GM23338 (cell line): ENCODE measurements around the gene POPDC3. TPM values are rescaled to one million over a fixed set of nuclear protein-coding genes. Genes with fewer than 3 reads are reported as not detected.

Source experiments
- ATAC-seq: fragments of 200-7000 bp; cut with Tn5 transposase; 3 replicates; pipeline ENCODE4 v1.9.1; 2020
- DNase-seq: peaks from one replicate; pipeline ENCODE4 v3.0.0-alpha.2; 2015; ENCODE audit warnings: low spot score
- H2AFZ ChIP-seq: fragments of 200-600 bp; sonication (generic); 2 replicates; pipeline ENCODE4 v1.8.0; 2016; ENCODE audit warnings: antibody characterized with exemption, mild to moderate bottlenecking, moderate library complexity
- H3F3A ChIP-seq: fragments of 200-600 bp; sonication (generic); replicated peaks from 2 replicates; pipeline ENCODE4 v1.8.0; 2017; ENCODE audit warnings: antibody characterized with exemption, mixed run types, low read depth
- H3K27ac ChIP-seq: fragments of 200-600 bp; sonication (generic); 2 replicates; pipeline ENCODE4 v1.6.1; 2016; ENCODE audit warnings: low read depth
- H3K27me3 ChIP-seq: fragments of 200-600 bp; sonication (generic); 2 replicates; pipeline ENCODE4 v1.8.0; 2016; ENCODE audit warnings: mild to moderate bottlenecking, mixed run types, moderate library complexity; ENCODE audit not compliant: insufficient read depth
- H3K36me3 ChIP-seq: fragments of 200-600 bp; sonication (generic); 2 replicates; pipeline ENCODE4 v1.8.0; 2016; ENCODE audit warnings: mild to moderate bottlenecking; ENCODE audit not compliant: insufficient read depth
- H3K4me1 ChIP-seq: fragments of 200-600 bp; sonication (generic); 2 replicates; pipeline ENCODE4 v1.8.0; 2016; ENCODE audit warnings: mild to moderate bottlenecking, moderate library complexity; ENCODE audit not compliant: insufficient read depth
- H3K4me2 ChIP-seq: fragments of 200-600 bp; sonication (generic); 2 replicates; pipeline ENCODE4 v1.7.1; 2017; ENCODE audit warnings: mixed run types
- H3K4me3 ChIP-seq: fragments of 200-600 bp; sonication (generic); 2 replicates; pipeline ENCODE4 v1.6.1; 2016; ENCODE audit warnings: mixed run types
- H3K79me2 ChIP-seq: fragments of 200-600 bp; sonication (generic); replicated peaks from 2 replicates; pipeline ENCODE4 v1.8.0; 2017; ENCODE audit warnings: mild to moderate bottlenecking; ENCODE audit not compliant: insufficient read depth
- H3K9me2 ChIP-seq: fragments of 200-600 bp; sonication (generic); 2 replicates; pipeline ENCODE4 v1.8.0; 2017; ENCODE audit not compliant: insufficient read depth
- H4K20me1 ChIP-seq: fragments of 200-600 bp; sonication (generic); replicated peaks from 2 replicates; pipeline ENCODE4 v1.8.0; 2017; ENCODE audit warnings: mild to moderate bottlenecking; ENCODE audit not compliant: insufficient read depth
- H3K27ac Mint-ChIP-seq: 2 replicates; pipeline ENCODE4 v1.8.0; 2020; ENCODE audit warnings: inconsistent platforms, mild to moderate bottlenecking, moderate library complexity, mixed read lengths
- H3K27me3 Mint-ChIP-seq: 3 replicates; pipeline ENCODE4 v1.8.0; 2022; ENCODE audit warnings: low read depth, mild to moderate bottlenecking, moderate library complexity, mixed read lengths, inconsistent platforms; ENCODE audit not compliant: insufficient read depth, poor library complexity
- H3K36me3 Mint-ChIP-seq: 3 replicates; pipeline ENCODE4 v1.8.0; 2021; ENCODE audit warnings: low read depth, mild to moderate bottlenecking, inconsistent platforms, moderate library complexity, mixed read lengths
- H3K4me1 Mint-ChIP-seq: 3 replicates; pipeline ENCODE4 v1.8.0; 2020; ENCODE audit warnings: mild to moderate bottlenecking, inconsistent platforms, mixed read lengths
- H3K4me3 Mint-ChIP-seq: 3 replicates; pipeline ENCODE4 v1.8.0; 2021; ENCODE audit warnings: moderate library complexity, mild to moderate bottlenecking, inconsistent platforms, mixed read lengths
- H3K9me3 Mint-ChIP-seq: 3 replicates; pipeline ENCODE4 v1.8.0; 2020; ENCODE audit warnings: moderate library complexity, mild to moderate bottlenecking, inconsistent platforms, mixed read lengths
- EZH2 ChIP-seq: fragments of 200-600 bp; sonication (generic); IDR thresholded peaks from one replicate; pipeline ENCODE4 v1.8.0; 2017; ENCODE audit warnings: antibody characterized with exemption, mild to moderate bottlenecking, low read depth; ENCODE audit not compliant: unreplicated experiment
- EZH2phosphoT487 ChIP-seq: fragments of 200-600 bp; sonication (generic); IDR thresholded peaks from one replicate; pipeline ENCODE4 v1.8.1; 2018; ENCODE audit warnings: antibody characterized with exemption; ENCODE audit not compliant: unreplicated experiment
- ZNF114 ChIP-seq: fragments of 250-450 bp; sonication (Bioruptor Pico); IDR thresholded peaks from 2 replicates; pipeline ENCODE4 v1.5.0; 2020; ENCODE audit warnings: mild to moderate bottlenecking, moderate library complexity
- polyA plus RNA-seq: library from polyadenylated mRNA; unstranded; fragments of >200 nt; fragmentation: Nextera tagmentation; extraction: Ambion mirVana; gene quantifications from 2 replicates; pipeline ENCODE4 v1.2.1, GENCODE V29; 2016
- total RNA-seq: library from RNA; depleted of rRNA; stranded (reverse); fragments of >200 nt; shearing (Covaris generic); gene quantifications from 2 replicates; pipeline ENCODE4 v1.2.3, GENCODE V29; 2014
- TF ChIP-seq, protein P1 (sequence below): IDR thresholded peaks from one replicate; pipeline ENCODE4 v1.6.1; 2018; ENCODE audit warnings: antibody characterized with exemption; ENCODE audit not compliant: unreplicated experiment
- TF ChIP-seq, protein P2 (sequence below): IDR thresholded peaks from 2 replicates; pipeline ENCODE4 v1.6.1; 2016; ENCODE audit warnings: antibody characterized with exemption

Gene POPDC3
- total and polyA plus RNA-seq, 2 experiments from 2014 or later, result 5.1 to 5.7 TPM

DNA sequence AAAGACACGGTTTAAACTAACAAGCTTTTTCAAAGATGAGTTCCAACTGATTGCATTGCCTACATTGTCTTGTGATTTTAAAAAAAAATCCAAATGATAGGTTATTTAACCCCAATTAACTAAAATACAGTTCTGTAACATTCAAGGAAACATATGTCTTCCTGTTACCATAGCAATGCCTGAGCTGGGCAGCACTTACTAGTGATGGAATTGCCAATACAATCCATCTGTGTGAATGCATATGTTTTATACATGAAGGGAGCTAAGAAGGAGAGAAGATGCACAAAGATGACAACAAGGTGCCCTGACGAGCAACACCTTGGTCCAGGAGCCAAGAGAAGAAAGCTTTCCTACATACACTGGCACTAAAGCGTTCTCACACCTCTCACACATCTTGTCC, 68.7 kb downstream of the POPDC3 start:
- Mint-ChIP-seq H3K36me3 (no peaks in the 10 kb centered on the region), H3K27me3 (peaks cover 1% of the 10 kb centered on the region), H3K4me1 (peaks cover 3% of the 10 kb centered on the region), H3K9me3 (no peaks in the 10 kb centered on the region), H3K4me3 (no peak overlapping the region), H3K27ac (no peak overlapping the region)
- Histone ChIP-seq H2AFZ (no peak overlapping the region), H3K4me1 (no peaks in the 10 kb centered on the region), H3K27ac (no peak overlapping the region), H3K4me3 (no peak overlapping the region), H3K9me2 (no peaks in the 10 kb centered on the region), H3K79me2 (no peaks in the 10 kb centered on the region), H3F3A (no peaks in the 10 kb centered on the region), H3K4me2 (no peak overlapping the region), H4K20me1 (no peaks in the 10 kb centered on the region), H3K36me3 (no peaks in the 10 kb centered on the region), H3K27me3 (no peaks in the 10 kb centered on the region)
- no peak for ATAC-seq
- DNase-seq, result no peak
- TF ChIP-seq, protein P1, sequence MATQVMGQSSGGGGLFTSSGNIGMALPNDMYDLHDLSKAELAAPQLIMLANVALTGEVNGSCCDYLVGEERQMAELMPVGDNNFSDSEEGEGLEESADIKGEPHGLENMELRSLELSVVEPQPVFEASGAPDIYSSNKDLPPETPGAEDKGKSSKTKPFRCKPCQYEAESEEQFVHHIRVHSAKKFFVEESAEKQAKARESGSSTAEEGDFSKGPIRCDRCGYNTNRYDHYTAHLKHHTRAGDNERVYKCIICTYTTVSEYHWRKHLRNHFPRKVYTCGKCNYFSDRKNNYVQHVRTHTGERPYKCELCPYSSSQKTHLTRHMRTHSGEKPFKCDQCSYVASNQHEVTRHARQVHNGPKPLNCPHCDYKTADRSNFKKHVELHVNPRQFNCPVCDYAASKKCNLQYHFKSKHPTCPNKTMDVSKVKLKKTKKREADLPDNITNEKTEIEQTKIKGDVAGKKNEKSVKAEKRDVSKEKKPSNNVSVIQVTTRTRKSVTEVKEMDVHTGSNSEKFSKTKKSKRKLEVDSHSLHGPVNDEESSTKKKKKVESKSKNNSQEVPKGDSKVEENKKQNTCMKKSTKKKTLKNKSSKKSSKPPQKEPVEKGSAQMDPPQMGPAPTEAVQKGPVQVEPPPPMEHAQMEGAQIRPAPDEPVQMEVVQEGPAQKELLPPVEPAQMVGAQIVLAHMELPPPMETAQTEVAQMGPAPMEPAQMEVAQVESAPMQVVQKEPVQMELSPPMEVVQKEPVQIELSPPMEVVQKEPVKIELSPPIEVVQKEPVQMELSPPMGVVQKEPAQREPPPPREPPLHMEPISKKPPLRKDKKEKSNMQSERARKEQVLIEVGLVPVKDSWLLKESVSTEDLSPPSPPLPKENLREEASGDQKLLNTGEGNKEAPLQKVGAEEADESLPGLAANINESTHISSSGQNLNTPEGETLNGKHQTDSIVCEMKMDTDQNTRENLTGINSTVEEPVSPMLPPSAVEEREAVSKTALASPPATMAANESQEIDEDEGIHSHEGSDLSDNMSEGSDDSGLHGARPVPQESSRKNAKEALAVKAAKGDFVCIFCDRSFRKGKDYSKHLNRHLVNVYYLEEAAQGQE, result no peak

DNA sequence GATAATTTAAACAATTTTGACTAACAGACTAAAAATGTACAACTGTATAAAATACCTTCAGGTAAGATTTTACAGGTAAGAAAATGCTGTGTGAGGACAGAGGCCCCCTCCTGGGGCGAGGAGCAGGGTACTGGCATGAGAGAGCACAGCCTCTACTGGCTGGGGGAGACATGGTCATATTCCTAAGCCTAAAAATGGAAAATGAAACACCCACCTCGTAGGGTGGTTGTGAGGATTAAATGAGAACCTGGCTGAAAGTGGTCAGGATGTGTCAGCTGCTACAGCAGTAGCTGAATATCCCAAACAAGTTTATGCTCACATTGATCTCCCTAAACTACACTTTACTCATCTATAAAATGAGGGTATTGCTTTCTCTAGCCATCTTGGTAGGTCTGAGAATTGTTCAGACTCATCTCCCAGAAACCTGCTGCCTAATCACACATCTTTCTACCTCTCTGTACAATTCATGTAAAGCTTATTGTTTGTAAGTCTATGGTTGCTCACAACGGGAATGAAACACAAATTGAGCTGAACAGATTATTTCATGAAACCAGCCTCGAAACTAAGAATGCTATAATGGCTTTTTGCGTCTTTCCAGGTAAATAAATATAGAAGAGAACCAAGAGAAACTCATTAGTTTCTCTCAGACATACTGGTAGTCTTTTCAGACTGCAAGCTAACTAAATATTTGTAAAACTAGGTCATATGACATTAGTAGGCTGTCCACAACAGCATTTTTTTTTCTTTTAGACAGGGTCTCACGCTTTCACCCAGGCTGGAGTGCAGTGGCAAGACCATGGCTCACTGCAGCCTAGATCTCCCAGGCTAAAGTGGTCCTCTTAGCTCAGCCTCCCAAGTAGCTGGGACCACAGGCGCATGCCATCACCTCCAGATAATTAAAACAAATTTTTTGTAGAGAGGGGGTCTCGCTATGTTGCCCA, 69.6 kb downstream of the POPDC3 start:
- Mint-ChIP-seq H3K4me1 (peaks cover 2% of the 10 kb centered on the region; the same call in 1 of the 3 replicates), H3K9me3 (no peaks in the 10 kb centered on the region), H3K4me3 (no peak overlapping the region), H3K36me3 (no peaks in the 10 kb centered on the region), H3K27ac (no peak overlapping the region), H3K27me3 (no peaks in the 10 kb centered on the region)
- Histone ChIP-seq H3K27me3 (no peaks in the 10 kb centered on the region), H3K4me1 (no peaks in the 10 kb centered on the region), H3K4me2 (no peak overlapping the region), H3F3A (no peaks in the 10 kb centered on the region), H3K27ac (no peak overlapping the region), H3K4me3 (no peak overlapping the region), H3K79me2 (no peaks in the 10 kb centered on the region), H2AFZ (no peak overlapping the region), H4K20me1 (no peaks in the 10 kb centered on the region), H3K9me2 (no peaks in the 10 kb centered on the region), H3K36me3 (no peaks in the 10 kb centered on the region)
- TF ChIP-seq EZH2 (no peak), EZH2phosphoT487 (no peak), ZNF114 (CRISPR knock-in tag) (no peak)
- TF ChIP-seq, protein P2, sequence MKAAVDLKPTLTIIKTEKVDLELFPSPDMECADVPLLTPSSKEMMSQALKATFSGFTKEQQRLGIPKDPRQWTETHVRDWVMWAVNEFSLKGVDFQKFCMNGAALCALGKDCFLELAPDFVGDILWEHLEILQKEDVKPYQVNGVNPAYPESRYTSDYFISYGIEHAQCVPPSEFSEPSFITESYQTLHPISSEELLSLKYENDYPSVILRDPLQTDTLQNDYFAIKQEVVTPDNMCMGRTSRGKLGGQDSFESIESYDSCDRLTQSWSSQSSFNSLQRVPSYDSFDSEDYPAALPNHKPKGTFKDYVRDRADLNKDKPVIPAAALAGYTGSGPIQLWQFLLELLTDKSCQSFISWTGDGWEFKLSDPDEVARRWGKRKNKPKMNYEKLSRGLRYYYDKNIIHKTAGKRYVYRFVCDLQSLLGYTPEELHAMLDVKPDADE, result no peak
- DNase-seq (no peak), ATAC-seq (no peak)
